Fibroblast of lung (primary cell): ENCODE data around the gene ARSA. TPM values are rescaled to one million over a fixed set of nuclear protein-coding genes. Genes with fewer than 3 reads are reported as not detected.

Source experiments
- DNase-seq, 2 donors: peaks; one replicate each; pipeline versions ENCODE4 v3.0.0 to v3.0.0-alpha.2; 2010; ENCODE audit warnings: low read depth in 2 of 2
- H2AFZ ChIP-seq: 2 replicates; pipeline ENCODE4 v1.5.1; 2012; ENCODE audit warnings: low read length, control low read depth, inconsistent platforms
- H3K27ac ChIP-seq: 2 replicates; pipeline ENCODE4 v1.5.1; 2011; ENCODE audit warnings: low read length, control low read depth; ENCODE audit not compliant: insufficient read depth
- H3K27me3 ChIP-seq: 2 replicates; pipeline ENCODE4 v1.5.1; 2011; ENCODE audit warnings: mild to moderate bottlenecking, low read length; ENCODE audit not compliant: control insufficient read depth, insufficient read depth
- H3K36me3 ChIP-seq: 2 replicates; pipeline ENCODE4 v1.5.1; 2011; ENCODE audit warnings: low read length; ENCODE audit not compliant: control insufficient read depth, insufficient read depth
- H3K4me1 ChIP-seq: 2 replicates; pipeline ENCODE4 v1.5.1; 2011; ENCODE audit warnings: low read length; ENCODE audit not compliant: control insufficient read depth, insufficient read depth; ENCODE audit errors: extremely low read depth
- H3K4me2 ChIP-seq: 2 replicates; pipeline ENCODE4 v1.5.1; 2011; ENCODE audit warnings: low read length, control low read depth; ENCODE audit not compliant: insufficient read depth; ENCODE audit errors: extremely low read depth
- H3K4me3 ChIP-seq, 4 experiments: fragments of 200-600 bp in 1 of 4; sonication (generic) in 1 of 4; replicated peaks in 1 of 4; 2 replicates each; pipeline ENCODE4 v1.5.1; 2011 to 2016; ENCODE audit warnings: low read length in 4 of 4, low read depth in 3 of 4, mild to moderate bottlenecking in 3 of 4, control low read depth in 2 of 4, inconsistent platforms in 1 of 4, mixed read lengths in 1 of 4; ENCODE audit not compliant: insufficient read depth in 1 of 4; ENCODE audit errors: control extremely low read depth in 1 of 4
- H3K79me2 ChIP-seq: 2 replicates; pipeline ENCODE4 v1.5.1; 2012; ENCODE audit warnings: mild to moderate bottlenecking, low read length, inconsistent platforms; ENCODE audit not compliant: control insufficient read depth, insufficient read depth
- H3K9ac ChIP-seq: 2 replicates; pipeline ENCODE4 v1.5.1; 2011; ENCODE audit warnings: mild to moderate bottlenecking, low read length, control low read depth; ENCODE audit not compliant: insufficient read depth
- H3K9me3 ChIP-seq: 2 replicates; pipeline ENCODE4 v1.5.1; 2012; ENCODE audit warnings: low read depth, low read length; ENCODE audit not compliant: control insufficient read depth, insufficient read depth
- H4K20me1 ChIP-seq: 2 replicates; pipeline ENCODE4 v1.5.1; 2011; ENCODE audit warnings: low read length; ENCODE audit not compliant: control insufficient read depth, insufficient read depth; ENCODE audit errors: extremely low read depth
- EZH2 ChIP-seq: IDR thresholded peaks from 2 replicates; pipeline ENCODE4 v1.5.1; 2012; ENCODE audit warnings: low read length, control low read depth, mild to moderate bottlenecking; ENCODE audit errors: missing control alignments
- polyA plus RNA-seq, 2 donors: library from polyadenylated mRNA; depleted of rRNA in 1 of 2; stranded (reverse) in 1 of 2; unstranded in 1 of 2; fragments of >200 nt; gene quantifications; 2 replicates each; pipeline ENCODE4 v1.2.1, GENCODE V29; 2011 to 2012; ENCODE audit warnings: missing spikeins in 1 of 2
- total RNA-seq: library from RNA; depleted of rRNA; stranded (reverse); fragments of >200 nt; gene quantifications from 2 replicates; pipeline ENCODE4 v1.2.1, GENCODE V29; 2014
- TF ChIP-seq, protein P1 (sequence below), 2 donors: IDR thresholded peaks in 1 of 2; conservative IDR thresholded peaks in 1 of 2; 1 replicate in 1 of 2; 2 replicates in 1 of 2; pipeline ENCODE4 v1.5.1; 2011 to 2012; ENCODE audit warnings: low read length in 2 of 2, control low read depth in 1 of 2, inconsistent platforms in 1 of 2, low read depth in 1 of 2, mild to moderate bottlenecking in 1 of 2

ARSA gene
- total and polyA plus RNA-seq, 2 donors (not counting 1 experiment from before 2014, with no cell fraction given): 10.5 to 19.5 TPM

- Histone ChIP-seq H4K20me1 (no peaks in the 10 kb centered on the region), H3K27me3 (peaks cover 21% of the 10 kb centered on the region), H3K36me3 (no peaks in the 10 kb centered on the region), H3K4me2 (no peak overlapping the region), H3K9me3 (no peaks in the 10 kb centered on the region), H2AFZ (no peak overlapping the region), H3K4me3 (no peak overlapping the region), H3K79me2 (no peaks in the 10 kb centered on the region), H3K27ac (no peak overlapping the region), H3K4me1 (no peaks in the 10 kb centered on the region), H3K9ac (no peak overlapping the region)
- no peak for TF ChIP-seq EZH2
- TF ChIP-seq, protein P1, sequence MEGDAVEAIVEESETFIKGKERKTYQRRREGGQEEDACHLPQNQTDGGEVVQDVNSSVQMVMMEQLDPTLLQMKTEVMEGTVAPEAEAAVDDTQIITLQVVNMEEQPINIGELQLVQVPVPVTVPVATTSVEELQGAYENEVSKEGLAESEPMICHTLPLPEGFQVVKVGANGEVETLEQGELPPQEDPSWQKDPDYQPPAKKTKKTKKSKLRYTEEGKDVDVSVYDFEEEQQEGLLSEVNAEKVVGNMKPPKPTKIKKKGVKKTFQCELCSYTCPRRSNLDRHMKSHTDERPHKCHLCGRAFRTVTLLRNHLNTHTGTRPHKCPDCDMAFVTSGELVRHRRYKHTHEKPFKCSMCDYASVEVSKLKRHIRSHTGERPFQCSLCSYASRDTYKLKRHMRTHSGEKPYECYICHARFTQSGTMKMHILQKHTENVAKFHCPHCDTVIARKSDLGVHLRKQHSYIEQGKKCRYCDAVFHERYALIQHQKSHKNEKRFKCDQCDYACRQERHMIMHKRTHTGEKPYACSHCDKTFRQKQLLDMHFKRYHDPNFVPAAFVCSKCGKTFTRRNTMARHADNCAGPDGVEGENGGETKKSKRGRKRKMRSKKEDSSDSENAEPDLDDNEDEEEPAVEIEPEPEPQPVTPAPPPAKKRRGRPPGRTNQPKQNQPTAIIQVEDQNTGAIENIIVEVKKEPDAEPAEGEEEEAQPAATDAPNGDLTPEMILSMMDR (conservative IDR thresholded peaks at IDR 0.05 in 1 of 2, IDR thresholded peaks at IDR 0.05 in 1 of 2; ENCODE audit: low read depth in 1 of 2, low read length in 2 of 2): no peak
- DNase-seq: no peak
These were observed 22.3 kb downstream of the ARSA start for GRCh38 chr22:50605613-50606074.

- Histone ChIP-seq H4K20me1 (no peaks in the 10 kb centered on the region), H3K9me3 (no peaks in the 10 kb centered on the region), H3K4me1 (no peaks in the 10 kb centered on the region), H3K36me3 (no peaks in the 10 kb centered on the region), H3K4me2 (no peak overlapping the region), H3K79me2 (no peaks in the 10 kb centered on the region), H3K4me3 (no peak overlapping the region), H3K27ac (no peak overlapping the region), H3K27me3 (peaks cover 21% of the 10 kb centered on the region), H3K9ac (no peak overlapping the region), H2AFZ (no peak overlapping the region)
- TF ChIP-seq, protein P1 (conservative IDR thresholded peaks at IDR 0.05 in 1 of 2, IDR thresholded peaks at IDR 0.05 in 1 of 2; ENCODE audit: low read depth in 1 of 2, low read length in 2 of 2): no peak
- no peak for TF ChIP-seq EZH2
- DNase-seq: no peak
These were observed 22.8 kb downstream of the ARSA start for GRCh38 chr22:50605002-50605612.

DNA sequence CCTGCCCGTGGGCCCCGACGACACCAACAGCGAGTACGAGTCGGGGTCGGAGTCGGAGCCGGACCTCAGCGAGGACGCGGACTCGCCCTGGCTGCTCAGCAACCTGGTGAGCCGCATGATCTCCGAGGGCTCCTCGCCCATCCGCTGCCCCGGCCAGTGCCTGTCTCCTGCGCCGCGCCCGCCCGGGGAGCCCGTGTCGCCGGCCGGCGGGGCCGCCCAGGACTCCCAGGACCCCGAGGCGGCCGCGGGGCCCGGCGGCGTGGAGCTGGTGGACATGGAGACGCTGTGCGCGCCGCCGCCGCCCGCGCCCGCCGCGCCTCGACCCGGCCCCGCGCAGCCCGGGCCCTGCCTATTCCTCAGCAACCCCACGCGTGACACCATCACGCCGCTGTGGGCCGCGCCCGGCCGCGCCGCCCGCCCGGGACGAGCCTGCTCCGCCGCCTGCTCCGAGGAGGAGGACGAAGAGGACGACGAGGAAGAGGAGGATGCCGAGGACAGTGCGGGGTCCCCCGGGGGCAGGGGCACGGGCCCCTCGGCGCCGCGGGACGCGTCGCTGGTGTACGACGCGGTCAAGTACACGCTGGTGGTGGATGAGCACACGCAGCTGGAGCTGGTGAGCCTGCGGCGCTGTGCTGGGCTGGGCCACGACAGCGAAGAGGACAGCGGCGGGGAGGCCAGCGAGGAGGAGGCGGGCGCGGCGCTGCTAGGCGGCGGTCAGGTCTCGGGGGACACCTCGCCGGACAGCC lies 23.5 kb downstream of the ARSA start:
- no peaks in the 10 kb centered on the region for H3K4me1 ChIP-seq
- DNase-seq: no peak

More for the DNA sequence above, 23.5 kb downstream of the ARSA start:
- H3K9me3 ChIP-seq: no peaks in the 10 kb centered on the region
- no peak overlapping the region for H2AFZ ChIP-seq
- H3K4me3 ChIP-seq: no peak overlapping the region
- H4K20me1 ChIP-seq: no peaks in the 10 kb centered on the region
- H3K4me2 ChIP-seq: no peak overlapping the region
- peaks cover 25% of the 10 kb centered on the region for H3K27me3 ChIP-seq
- H3K36me3 ChIP-seq: no peaks in the 10 kb centered on the region
- TF ChIP-seq, protein P1 (conservative IDR thresholded peaks at IDR 0.05 in 1 of 2, IDR thresholded peaks at IDR 0.05 in 1 of 2; ENCODE audit: low read depth in 1 of 2, low read length in 2 of 2): no peak
- no peak for TF ChIP-seq EZH2
- H3K27ac ChIP-seq: no peak overlapping the region
- no peaks in the 10 kb centered on the region for H3K79me2 ChIP-seq
- H3K9ac ChIP-seq: no peak overlapping the region
